WTC11 (cell line): ENCODE measurements around the gene GREM1. TPM values are rescaled to one million over a fixed set of nuclear protein-coding genes. Genes with fewer than 3 reads are reported as not detected.

Experiments
- ATAC-seq: fragments of 200-7000 bp; cut with Tn5 transposase; 2 replicates; pipeline ENCODE4 v1.10.0; 2021; ENCODE audit warnings: mild to moderate bottlenecking, moderate library complexity
- CTCF ChIA-PET: fragments of 300-600 bp; sonication (Branson Sonifier 250); formaldehyde crosslinking; loops from one replicate; lab custom pipeline; 2021; ENCODE audit warnings: antibody characterized with exemption; lab: Charles Lee
- POLR2A ChIA-PET: fragments of 350-600 bp; sonication (Branson Sonifier 250); formaldehyde crosslinking; loops from one replicate; lab custom pipeline; 2021; ENCODE audit warnings: antibody characterized with exemption; lab: Charles Lee
- DNase-seq: peaks from one replicate; pipeline ENCODE4 v3.0.0; 2021; ENCODE audit warnings: low spot score
- H3K27ac Mint-ChIP-seq: 2 replicates; pipeline ENCODE4 v1.8.0; 2021; ENCODE audit warnings: mixed read lengths
- H3K27me3 Mint-ChIP-seq: 2 replicates; pipeline ENCODE4 v1.8.0; 2021; ENCODE audit warnings: low read depth, mild to moderate bottlenecking, moderate library complexity, mixed read lengths
- H3K36me3 Mint-ChIP-seq: 2 replicates; pipeline ENCODE4 v1.8.0; 2021; ENCODE audit warnings: mixed read lengths
- H3K4me1 Mint-ChIP-seq: 2 replicates; pipeline ENCODE4 v1.8.0; 2022; ENCODE audit warnings: mixed read lengths
- H3K4me3 Mint-ChIP-seq: 2 replicates; pipeline ENCODE4 v1.8.0; 2021; ENCODE audit warnings: mild to moderate bottlenecking, moderate library complexity, mixed read lengths
- H3K9me3 Mint-ChIP-seq: 2 replicates; pipeline ENCODE4 v1.8.0; 2021; ENCODE audit warnings: mixed read lengths
- AR ChIP-seq: fragments of 250-450 bp; sonication (Bioruptor Pico); IDR thresholded peaks from 2 replicates; pipeline ENCODE4 v1.9.0; 2021; ENCODE audit warnings: mild to moderate bottlenecking
- ATF2 ChIP-seq: sonication (generic); formaldehyde crosslinking; IDR thresholded peaks from 2 replicates; pipeline ENCODE4 v1.8.1; 2022; ENCODE audit warnings: low read depth, missing genetic modification reagents, borderline replicate concordance
- CDX4 ChIP-seq: fragments of 250-450 bp; sonication (Bioruptor Pico); IDR thresholded peaks from 2 replicates; pipeline ENCODE4 v1.9.0; 2021; ENCODE audit warnings: moderate library complexity, mild to moderate bottlenecking, inconsistent platforms, borderline replicate concordance
- CREB1 ChIP-seq: sonication (generic); formaldehyde crosslinking; IDR thresholded peaks from 2 replicates; pipeline ENCODE4 v1.8.0; 2023; ENCODE audit warnings: mild to moderate bottlenecking, missing genetic modification reagents
- ELF4 ChIP-seq: sonication (generic); formaldehyde crosslinking; IDR thresholded peaks from 2 replicates; pipeline ENCODE4 v1.8.1; 2022; ENCODE audit warnings: low read depth, mild to moderate bottlenecking, moderate library complexity, missing genetic modification reagents
- ESRRA ChIP-seq: sonication (generic); formaldehyde crosslinking; IDR thresholded peaks from 2 replicates; pipeline ENCODE4 v1.8.1; 2022; ENCODE audit warnings: mild to moderate bottlenecking, missing genetic modification reagents, borderline replicate concordance
- GTF2I ChIP-seq: fragments of 250-450 bp; sonication (Bioruptor Pico); conservative IDR thresholded peaks from 2 replicates; pipeline ENCODE4 v1.4.0; 2021; ENCODE audit warnings: mild to moderate bottlenecking
- HMGA2 ChIP-seq: fragments of 250-450 bp; sonication (Bioruptor Pico); IDR thresholded peaks from 2 replicates; pipeline ENCODE4 v1.4.0; 2021; ENCODE audit warnings: mild to moderate bottlenecking, moderate library complexity
- KAT7 ChIP-seq: sonication (generic); formaldehyde crosslinking; IDR thresholded peaks from 2 replicates; pipeline ENCODE4 v1.8.1; 2023; ENCODE audit warnings: missing genetic modification reagents, mild to moderate bottlenecking, borderline replicate concordance
- NFATC4 ChIP-seq: fragments of 250-450 bp; sonication (Bioruptor Pico); IDR thresholded peaks from 2 replicates; pipeline ENCODE4 v1.9.0; 2021; ENCODE audit warnings: mild to moderate bottlenecking
- NFE2L1 ChIP-seq: sonication (generic); formaldehyde crosslinking; IDR thresholded peaks from 2 replicates; pipeline ENCODE4 v1.8.1; 2023; ENCODE audit warnings: missing genetic modification reagents
- NR1H2 ChIP-seq: sonication (generic); formaldehyde crosslinking; IDR thresholded peaks from 2 replicates; pipeline ENCODE4 v1.9.0; 2021; ENCODE audit warnings: mild to moderate bottlenecking, moderate library complexity, missing genetic modification reagents
- NR3C1 ChIP-seq: sonication (generic); formaldehyde crosslinking; conservative IDR thresholded peaks from 2 replicates; pipeline ENCODE4 v1.8.1; 2023; ENCODE audit warnings: low read depth, mild to moderate bottlenecking, missing genetic modification reagents
- PREB ChIP-seq: sonication (generic); formaldehyde crosslinking; IDR thresholded peaks from 2 replicates; pipeline ENCODE4 v1.8.1; 2022; ENCODE audit warnings: mild to moderate bottlenecking, missing genetic modification reagents, moderate library complexity, borderline replicate concordance
- PRRX2 ChIP-seq: fragments of 250-450 bp; sonication (Bioruptor Pico); IDR thresholded peaks from 2 replicates; pipeline ENCODE4 v1.8.0; 2021; ENCODE audit warnings: mild to moderate bottlenecking
- ZNF138 ChIP-seq: sonication (generic); formaldehyde crosslinking; conservative IDR thresholded peaks from 2 replicates; pipeline ENCODE4 v1.8.1; 2022; ENCODE audit warnings: mild to moderate bottlenecking, moderate library complexity, missing genetic modification reagents
- ZNF219 ChIP-seq: sonication (generic); formaldehyde crosslinking; IDR thresholded peaks from 2 replicates; pipeline ENCODE4 v1.8.0; 2023; ENCODE audit warnings: missing genetic modification reagents, mild to moderate bottlenecking, borderline replicate concordance
- ZNF232 ChIP-seq: sonication (generic); formaldehyde crosslinking; IDR thresholded peaks from 2 replicates; pipeline ENCODE4 v1.8.0; 2022; ENCODE audit warnings: mild to moderate bottlenecking, missing genetic modification reagents
- ZNF317 ChIP-seq: sonication (generic); formaldehyde crosslinking; IDR thresholded peaks from 2 replicates; pipeline ENCODE4 v1.8.1; 2023; ENCODE audit warnings: low read depth, mild to moderate bottlenecking, moderate library complexity, missing genetic modification reagents, borderline replicate concordance
- total RNA-seq: library from RNA; stranded (reverse); gene quantifications from 3 replicates; pipeline ENCODE4 v1.2.3, GENCODE V29; 2021
- TF ChIP-seq, protein P1 (sequence below): sonication (generic); formaldehyde crosslinking; IDR thresholded peaks from 2 replicates; pipeline ENCODE4 v1.8.0; 2022; ENCODE audit warnings: mild to moderate bottlenecking, missing genetic modification reagents
- TF ChIP-seq, protein P2 (sequence below): sonication (generic); formaldehyde crosslinking; IDR thresholded peaks from 2 replicates; pipeline ENCODE4 v1.8.0; 2022; ENCODE audit warnings: mild to moderate bottlenecking, missing genetic modification reagents
- TF ChIP-seq, protein P3 (sequence below): fragments of 250-450 bp; sonication (Bioruptor Pico); IDR thresholded peaks from 2 replicates; pipeline ENCODE4 v1.8.0; 2021; ENCODE audit warnings: mild to moderate bottlenecking

The GREM1 gene
- total RNA-seq, 1 experiment from 2014 or later, result 0.59 TPM

GRCh38 chr15:32722136-32722535 is 4.3 kb downstream of the GREM1 start (continued):
- TF ChIP-seq ZNF317, result no peak
- no peak for TF ChIP-seq ATF2 (CRISPR knock-in tag)
- TF ChIP-seq PRRX2 (CRISPR knock-in tag), result no peak
- TF ChIP-seq ZNF138, result no peak
- TF ChIP-seq, all 79 proteins: peak for 0

DNA sequence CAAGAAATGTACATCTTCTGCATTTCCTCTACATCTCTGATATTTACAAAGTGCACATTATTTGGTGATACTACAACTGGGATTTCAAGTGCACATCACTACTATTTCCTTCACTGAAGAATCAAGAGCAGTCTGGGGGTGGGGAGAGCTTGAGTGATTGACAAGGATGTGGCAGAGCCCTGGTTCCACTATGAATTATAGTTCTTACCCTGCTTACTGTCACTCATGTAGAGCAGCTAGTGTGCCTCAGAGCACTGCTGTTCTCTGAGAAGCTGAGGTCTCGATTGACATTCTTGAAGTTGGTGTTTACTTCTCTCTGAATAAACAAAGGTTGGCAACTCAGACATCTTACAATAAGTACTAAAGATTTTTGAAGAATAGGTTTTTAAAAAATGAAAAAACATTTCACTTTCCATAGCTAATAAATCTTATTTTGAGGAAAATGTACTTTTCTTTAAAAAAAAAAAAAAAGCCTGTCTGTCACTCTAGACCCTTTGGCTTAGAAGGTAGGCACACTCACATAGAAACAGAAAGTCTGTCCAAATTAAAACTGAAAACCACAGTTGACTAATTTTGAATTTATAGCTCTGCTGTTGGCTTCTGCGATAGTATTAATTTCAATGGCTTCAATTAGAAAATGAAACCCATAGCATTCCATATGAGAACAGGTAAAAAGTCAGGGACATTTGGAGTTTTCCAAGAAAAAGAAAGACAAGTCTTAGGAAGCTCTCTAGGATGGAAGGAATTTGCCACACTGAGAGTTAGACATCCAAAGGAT is 5.6 kb downstream of the GREM1 start:
- Mint-ChIP-seq H3K27me3 (peaks cover 61% of the 10 kb centered on the region), H3K4me1 (peaks cover 11% of the 10 kb centered on the region), H3K4me3 (no peak overlapping the region), H3K36me3 (no peaks in the 10 kb centered on the region), H3K9me3 (peaks cover 11% of the 10 kb centered on the region), H3K27ac (no peak overlapping the region)
- ATAC-seq (no peak), DNase-seq (no peak)
- POLR2A ChIA-PET, result interaction anchor here (0.7 kb wide), 1 partner anchor 93 kb away, joined by 3 read pairs; no protein-coding TSS in a partner anchor
- CTCF ChIA-PET, result interaction anchor here (0.8 kb wide), 1 partner anchor 269 kb away, joined by 3 read pairs; no protein-coding TSS in a partner anchor
- no peak for TF ChIP-seq ZNF232
- TF ChIP-seq GTF2I, result no peak
- no peak for TF ChIP-seq KAT7 (CRISPR knock-in tag)
- no peak for TF ChIP-seq PREB (CRISPR knock-in tag)
- TF ChIP-seq CDX4 (CRISPR knock-in tag), result no peak
- TF ChIP-seq HMGA2 (CRISPR knock-in tag), result no peak
- no peak for TF ChIP-seq CREB1
- TF ChIP-seq AR (CRISPR knock-in tag), result no peak
- no peak for TF ChIP-seq NFE2L1 (CRISPR knock-in tag)
- no peak for TF ChIP-seq ESRRA (CRISPR knock-in tag)
- TF ChIP-seq NFATC4 (CRISPR knock-in tag), result no peak
- TF ChIP-seq ZNF138, result no peak
- TF ChIP-seq, protein P1, sequence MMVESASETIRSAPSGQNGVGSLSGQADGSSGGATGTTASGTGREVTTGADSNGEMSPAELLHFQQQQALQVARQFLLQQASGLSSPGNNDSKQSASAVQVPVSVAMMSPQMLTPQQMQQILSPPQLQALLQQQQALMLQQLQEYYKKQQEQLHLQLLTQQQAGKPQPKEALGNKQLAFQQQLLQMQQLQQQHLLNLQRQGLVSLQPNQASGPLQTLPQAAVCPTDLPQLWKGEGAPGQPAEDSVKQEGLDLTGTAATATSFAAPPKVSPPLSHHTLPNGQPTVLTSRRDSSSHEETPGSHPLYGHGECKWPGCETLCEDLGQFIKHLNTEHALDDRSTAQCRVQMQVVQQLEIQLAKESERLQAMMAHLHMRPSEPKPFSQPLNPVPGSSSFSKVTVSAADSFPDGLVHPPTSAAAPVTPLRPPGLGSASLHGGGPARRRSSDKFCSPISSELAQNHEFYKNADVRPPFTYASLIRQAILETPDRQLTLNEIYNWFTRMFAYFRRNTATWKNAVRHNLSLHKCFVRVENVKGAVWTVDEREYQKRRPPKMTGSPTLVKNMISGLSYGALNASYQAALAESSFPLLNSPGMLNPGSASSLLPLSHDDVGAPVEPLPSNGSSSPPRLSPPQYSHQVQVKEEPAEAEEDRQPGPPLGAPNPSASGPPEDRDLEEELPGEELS, result no peak
- TF ChIP-seq ELF4, result no peak
- no peak for TF ChIP-seq NR3C1 (CRISPR knock-in tag)
- TF ChIP-seq NR1H2 (CRISPR knock-in tag), result no peak
- TF ChIP-seq ZNF219 (CRISPR knock-in tag), result no peak
- TF ChIP-seq, protein P2, sequence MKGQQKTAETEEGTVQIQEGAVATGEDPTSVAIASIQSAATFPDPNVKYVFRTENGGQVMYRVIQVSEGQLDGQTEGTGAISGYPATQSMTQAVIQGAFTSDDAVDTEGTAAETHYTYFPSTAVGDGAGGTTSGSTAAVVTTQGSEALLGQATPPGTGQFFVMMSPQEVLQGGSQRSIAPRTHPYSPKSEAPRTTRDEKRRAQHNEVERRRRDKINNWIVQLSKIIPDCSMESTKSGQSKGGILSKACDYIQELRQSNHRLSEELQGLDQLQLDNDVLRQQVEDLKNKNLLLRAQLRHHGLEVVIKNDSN (CRISPR knock-in tag), result no peak
- TF ChIP-seq, protein P3, sequence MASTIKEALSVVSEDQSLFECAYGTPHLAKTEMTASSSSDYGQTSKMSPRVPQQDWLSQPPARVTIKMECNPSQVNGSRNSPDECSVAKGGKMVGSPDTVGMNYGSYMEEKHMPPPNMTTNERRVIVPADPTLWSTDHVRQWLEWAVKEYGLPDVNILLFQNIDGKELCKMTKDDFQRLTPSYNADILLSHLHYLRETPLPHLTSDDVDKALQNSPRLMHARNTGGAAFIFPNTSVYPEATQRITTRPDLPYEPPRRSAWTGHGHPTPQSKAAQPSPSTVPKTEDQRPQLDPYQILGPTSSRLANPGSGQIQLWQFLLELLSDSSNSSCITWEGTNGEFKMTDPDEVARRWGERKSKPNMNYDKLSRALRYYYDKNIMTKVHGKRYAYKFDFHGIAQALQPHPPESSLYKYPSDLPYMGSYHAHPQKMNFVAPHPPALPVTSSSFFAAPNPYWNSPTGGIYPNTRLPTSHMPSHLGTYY (CRISPR knock-in tag), result no peak
